ENCODE results near the gene FBXO41. TPM values are rescaled to one million over a fixed set of nuclear protein-coding genes. Genes with fewer than 3 reads are reported as not detected.

The FBXO41 gene
- total and polyA plus RNA-seq, 2 donors = 2.8 to 8.2 TPM

DNA sequence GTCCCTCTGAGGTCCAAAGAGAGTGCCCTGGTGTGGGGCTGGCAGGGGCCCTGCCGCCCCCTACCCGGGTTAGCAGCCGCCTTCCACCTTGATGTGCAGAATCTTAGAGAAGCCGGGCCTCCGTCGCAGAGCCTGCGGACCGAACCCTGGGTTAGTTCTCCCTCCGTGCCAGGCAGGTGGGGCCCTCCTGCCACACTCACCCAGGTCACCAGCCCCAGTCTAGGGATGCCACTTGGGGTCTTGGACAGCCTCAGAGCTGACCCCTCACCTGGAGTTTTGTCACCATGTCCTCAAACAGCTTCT is 25.4 kb downstream of the FBXO41 start:
- WGBS = 97% methylated on average over 9 of the region's 9 CpGs
- no peaks in the 10 kb centered on the region for H3K9me3 ChIP-seq (ENCODE audit: control insufficient read depth in 2 of 2, insufficient read depth in 1 of 2, low read length in 1 of 2)
- no peak overlapping the region for H3K4me3 ChIP-seq (ENCODE audit: low read length in 2 of 2)
- no peak for DNase-seq (ENCODE audit: low read depth in 6 of 9, low spot score in 9 of 9)
- no peaks in the 10 kb centered on the region for H3K4me1 ChIP-seq (ENCODE audit: control insufficient read depth in 2 of 2, insufficient read depth in 2 of 2, low read length in 2 of 2)
- H3K27ac ChIP-seq (ENCODE audit: low read depth in 1 of 2, low read length in 1 of 2) = no peak overlapping the region
- no peaks in the 10 kb centered on the region for H3K27me3 ChIP-seq (ENCODE audit: control insufficient read depth in 2 of 2, insufficient read depth in 1 of 2, low read length in 1 of 2)
- peaks cover 33 to 40% of the 10 kb centered on the region in 2 donors for H3K36me3 ChIP-seq (ENCODE audit: control insufficient read depth in 2 of 2, insufficient read depth in 2 of 2, low read length in 1 of 2)

DNA sequence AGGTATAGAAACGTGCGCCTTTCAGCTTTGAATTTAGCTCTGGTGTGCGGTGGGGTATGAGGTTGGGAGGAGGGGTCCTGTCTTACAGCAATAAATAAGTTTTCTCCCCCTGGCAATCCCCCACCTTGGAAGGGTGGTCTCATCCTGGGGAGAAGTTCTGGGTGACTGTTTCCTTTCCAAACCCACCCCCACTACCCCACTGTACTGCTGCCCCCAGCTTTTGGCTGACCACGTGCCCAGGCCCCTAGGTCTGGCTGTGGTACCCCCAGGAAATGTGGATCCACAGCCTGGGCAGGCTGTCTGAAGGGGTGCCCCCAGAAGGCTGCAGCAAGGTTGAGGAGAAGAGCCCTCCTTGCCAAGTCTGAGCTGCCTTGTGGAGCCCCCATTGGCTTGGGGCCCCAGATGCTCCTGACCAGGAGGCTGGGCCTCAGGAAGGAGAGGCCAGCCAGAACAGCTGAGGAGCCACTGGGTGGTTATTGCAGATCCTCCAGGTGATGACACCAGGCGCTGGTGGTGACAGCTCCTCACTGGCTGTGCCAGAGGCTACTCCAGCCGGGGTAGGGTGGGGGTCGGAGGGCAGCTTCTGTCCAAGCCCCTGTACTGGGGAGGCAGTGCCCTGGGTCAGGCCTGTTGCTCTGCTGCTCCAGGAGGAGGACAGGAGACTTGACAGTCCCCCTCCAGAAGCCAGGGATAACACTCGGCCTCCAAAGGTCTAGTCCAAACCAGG is 25.9 kb downstream of the FBXO41 start:
- Histone ChIP-seq H3K36me3 (ENCODE audit: control insufficient read depth in 2 of 2, insufficient read depth in 2 of 2, low read length in 1 of 2) (peaks cover 38 to 40% of the 10 kb centered on the region in 2 donors), H3K4me3 (ENCODE audit: low read length in 2 of 2) (no peak overlapping the region), H3K27ac (ENCODE audit: low read depth in 1 of 2, low read length in 1 of 2) (no peak overlapping the region), H3K27me3 (ENCODE audit: control insufficient read depth in 2 of 2, insufficient read depth in 1 of 2, low read length in 1 of 2) (no peaks in the 10 kb centered on the region), H3K4me1 (ENCODE audit: control insufficient read depth in 2 of 2, insufficient read depth in 2 of 2, low read length in 2 of 2) (no peaks in the 10 kb centered on the region), H3K9me3 (ENCODE audit: control insufficient read depth in 2 of 2, insufficient read depth in 1 of 2, low read length in 1 of 2) (no peaks in the 10 kb centered on the region)
- DNase-seq (ENCODE audit: low read depth in 6 of 9, low spot score in 9 of 9) = no peak
- 97% methylated on average over 8 of the region's 8 CpGs for WGBS

DNA sequence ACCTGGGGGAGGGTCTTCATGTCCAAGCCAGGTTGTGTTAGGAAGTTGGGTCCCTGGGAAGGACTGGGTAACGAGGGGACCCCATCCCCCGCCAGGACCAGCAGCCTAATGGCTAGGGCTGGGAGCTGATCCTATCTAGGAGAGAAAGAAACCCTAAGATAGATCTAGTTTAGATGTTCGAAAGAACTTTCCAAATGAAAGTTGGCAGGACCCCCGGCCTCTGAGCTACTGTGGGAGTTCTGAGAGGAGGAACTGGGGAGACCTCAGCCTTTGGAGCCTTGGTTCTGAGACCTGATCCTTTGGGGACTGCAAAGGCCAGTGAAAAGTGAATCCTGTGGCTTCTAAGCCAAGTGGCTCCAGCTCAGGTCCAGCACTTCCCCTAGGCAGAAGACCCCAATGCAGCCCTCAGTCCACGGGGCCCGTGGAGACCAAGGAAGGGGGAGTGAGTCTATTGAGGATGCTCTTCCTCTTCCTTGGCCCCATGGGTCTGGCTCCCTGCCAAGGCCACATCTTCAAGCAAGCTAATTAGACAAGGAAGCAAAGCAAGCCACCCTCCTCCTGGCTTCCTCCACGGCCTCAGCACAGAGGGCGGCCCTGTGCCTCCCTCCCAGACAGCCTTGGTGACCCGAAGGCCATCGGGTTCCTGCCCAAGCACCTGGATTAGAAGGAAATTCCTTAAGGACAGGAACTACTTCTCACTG is 26.7 kb downstream of the FBXO41 start:
- no peaks in the 10 kb centered on the region for H3K9me3 ChIP-seq (ENCODE audit: control insufficient read depth in 2 of 2, insufficient read depth in 1 of 2, low read length in 1 of 2)
- no peak overlapping the region for H3K27ac ChIP-seq (ENCODE audit: low read depth in 1 of 2, low read length in 1 of 2)
- H3K36me3 ChIP-seq (ENCODE audit: control insufficient read depth in 2 of 2, insufficient read depth in 2 of 2, low read length in 1 of 2) = peaks cover 46 to 48% of the 10 kb centered on the region in 2 donors
- no peaks in the 10 kb centered on the region for H3K27me3 ChIP-seq (ENCODE audit: control insufficient read depth in 2 of 2, insufficient read depth in 1 of 2, low read length in 1 of 2)
- H3K4me1 ChIP-seq (ENCODE audit: control insufficient read depth in 2 of 2, insufficient read depth in 2 of 2, low read length in 2 of 2) = no peaks in the 10 kb centered on the region
- WGBS = 79% methylated on average over 10 of the region's 10 CpGs
- DNase-seq (ENCODE audit: low read depth in 6 of 9, low spot score in 9 of 9) = no peak
- H3K4me3 ChIP-seq (ENCODE audit: low read length in 2 of 2) = no peak overlapping the region

DNA sequence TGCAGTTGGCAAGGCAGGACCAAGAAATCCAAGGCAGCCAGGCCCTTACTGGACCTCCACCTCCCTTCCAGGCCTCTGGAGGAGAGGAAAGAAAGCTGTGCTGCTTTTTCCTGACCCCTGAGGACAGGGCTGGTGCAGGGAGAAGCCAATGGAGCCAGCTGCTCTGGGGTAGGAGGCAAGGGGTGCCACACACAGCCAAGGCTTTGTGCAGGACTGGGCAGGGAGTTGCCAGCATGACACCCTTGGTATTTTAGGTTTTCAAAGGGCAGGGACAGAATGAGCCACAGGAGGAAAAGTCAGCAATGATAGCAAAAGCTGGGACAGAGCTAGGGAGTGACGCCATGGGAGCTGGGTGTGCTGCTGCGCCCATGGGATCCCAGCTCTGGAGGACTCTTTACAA is 27.3 kb downstream of the FBXO41 start:
- Histone ChIP-seq H3K27ac (ENCODE audit: low read depth in 1 of 2, low read length in 1 of 2) (no peak overlapping the region), H3K27me3 (ENCODE audit: control insufficient read depth in 2 of 2, insufficient read depth in 1 of 2, low read length in 1 of 2) (no peaks in the 10 kb centered on the region), H3K36me3 (ENCODE audit: control insufficient read depth in 2 of 2, insufficient read depth in 2 of 2, low read length in 1 of 2) (peaks cover 51 to 53% of the 10 kb centered on the region in 2 donors), H3K4me3 (ENCODE audit: low read length in 2 of 2) (no peak overlapping the region), H3K9me3 (ENCODE audit: control insufficient read depth in 2 of 2, insufficient read depth in 1 of 2, low read length in 1 of 2) (no peaks in the 10 kb centered on the region), H3K4me1 (ENCODE audit: control insufficient read depth in 2 of 2, insufficient read depth in 2 of 2, low read length in 2 of 2) (no peaks in the 10 kb centered on the region)
- DNase-seq (ENCODE audit: low read depth in 6 of 9, low spot score in 9 of 9) = no peak
- 97% methylated on average over 2 of the region's 2 CpGs for WGBS

DNA sequence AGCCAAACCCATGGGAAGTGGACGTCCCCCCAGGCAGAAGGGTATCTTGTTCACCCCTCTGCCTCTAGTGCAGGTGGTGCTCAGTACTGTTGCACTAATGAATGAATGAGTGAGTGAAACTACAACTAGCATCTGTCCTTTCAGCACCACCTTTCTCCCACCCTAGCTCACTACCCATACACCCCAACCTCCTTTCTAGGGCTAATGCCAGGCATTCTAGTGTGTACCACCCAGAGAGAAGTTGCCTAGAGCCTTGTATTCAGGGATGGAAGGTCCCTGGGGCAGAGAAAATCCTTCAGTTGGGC is 27.7 kb downstream of the FBXO41 start:
- Histone ChIP-seq H3K9me3 (ENCODE audit: control insufficient read depth in 2 of 2, insufficient read depth in 1 of 2, low read length in 1 of 2) (no peaks in the 10 kb centered on the region), H3K36me3 (ENCODE audit: control insufficient read depth in 2 of 2, insufficient read depth in 2 of 2, low read length in 1 of 2) (peaks cover 56 to 58% of the 10 kb centered on the region in 2 donors), H3K4me3 (ENCODE audit: low read length in 2 of 2) (no peak overlapping the region), H3K27ac (ENCODE audit: low read depth in 1 of 2, low read length in 1 of 2) (no peak overlapping the region), H3K27me3 (ENCODE audit: control insufficient read depth in 2 of 2, insufficient read depth in 1 of 2, low read length in 1 of 2) (no peaks in the 10 kb centered on the region), H3K4me1 (ENCODE audit: control insufficient read depth in 2 of 2, insufficient read depth in 2 of 2, low read length in 2 of 2) (no peaks in the 10 kb centered on the region)
- WGBS = 98% methylated on average over 1 of the region's 1 CpG
- no peak for DNase-seq (ENCODE audit: low read depth in 6 of 9, low spot score in 9 of 9)

DNA sequence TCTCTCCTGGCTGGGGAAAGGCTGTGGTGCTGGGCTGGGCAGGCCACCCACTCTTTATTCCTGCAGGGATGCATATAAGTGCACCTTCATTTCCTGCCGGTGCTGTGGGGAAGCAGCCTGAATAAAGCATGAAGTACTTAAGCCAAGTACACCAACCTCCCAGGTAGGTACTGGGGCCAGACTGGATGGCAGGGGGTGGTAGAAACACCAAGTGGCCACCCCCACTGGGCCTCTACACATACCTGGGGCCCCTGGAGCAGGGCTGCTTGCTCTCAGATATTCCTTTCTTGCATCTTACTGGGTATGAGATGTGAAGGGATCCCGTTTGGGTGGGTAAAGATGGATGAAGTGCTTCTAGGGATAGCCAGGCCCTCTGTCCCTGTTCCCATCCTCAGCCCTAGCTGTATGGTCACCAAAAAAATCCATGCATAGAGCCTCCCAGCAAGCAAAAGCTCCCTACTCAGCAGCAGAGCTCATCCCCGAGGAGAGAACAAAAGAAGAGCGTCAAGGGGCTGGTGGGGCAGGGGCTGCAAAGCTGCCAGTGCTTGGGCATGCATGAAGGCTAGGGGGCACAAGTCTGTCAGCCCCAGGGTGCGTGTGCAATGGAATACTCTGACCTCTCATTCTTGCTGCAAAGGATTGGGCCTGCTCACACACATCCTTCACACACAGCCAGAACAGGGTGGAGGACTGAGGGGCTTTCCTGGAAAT is 28.2 kb downstream of the FBXO41 start:
- peaks cover 61 to 63% of the 10 kb centered on the region in 2 donors for H3K36me3 ChIP-seq (ENCODE audit: control insufficient read depth in 2 of 2, insufficient read depth in 2 of 2, low read length in 1 of 2)
- H3K9me3 ChIP-seq (ENCODE audit: control insufficient read depth in 2 of 2, insufficient read depth in 1 of 2, low read length in 1 of 2) = no peaks in the 10 kb centered on the region
- H3K4me1 ChIP-seq (ENCODE audit: control insufficient read depth in 2 of 2, insufficient read depth in 2 of 2, low read length in 2 of 2) = no peaks in the 10 kb centered on the region
- no peak overlapping the region for H3K4me3 ChIP-seq (ENCODE audit: low read length in 2 of 2)
- no peaks in the 10 kb centered on the region for H3K27me3 ChIP-seq (ENCODE audit: control insufficient read depth in 2 of 2, insufficient read depth in 1 of 2, low read length in 1 of 2)
- H3K27ac ChIP-seq (ENCODE audit: low read depth in 1 of 2, low read length in 1 of 2) = no peak overlapping the region
- 94% methylated on average over 5 of the region's 5 CpGs for WGBS
- no peak for DNase-seq (ENCODE audit: low read depth in 6 of 9, low spot score in 9 of 9)

DNA sequence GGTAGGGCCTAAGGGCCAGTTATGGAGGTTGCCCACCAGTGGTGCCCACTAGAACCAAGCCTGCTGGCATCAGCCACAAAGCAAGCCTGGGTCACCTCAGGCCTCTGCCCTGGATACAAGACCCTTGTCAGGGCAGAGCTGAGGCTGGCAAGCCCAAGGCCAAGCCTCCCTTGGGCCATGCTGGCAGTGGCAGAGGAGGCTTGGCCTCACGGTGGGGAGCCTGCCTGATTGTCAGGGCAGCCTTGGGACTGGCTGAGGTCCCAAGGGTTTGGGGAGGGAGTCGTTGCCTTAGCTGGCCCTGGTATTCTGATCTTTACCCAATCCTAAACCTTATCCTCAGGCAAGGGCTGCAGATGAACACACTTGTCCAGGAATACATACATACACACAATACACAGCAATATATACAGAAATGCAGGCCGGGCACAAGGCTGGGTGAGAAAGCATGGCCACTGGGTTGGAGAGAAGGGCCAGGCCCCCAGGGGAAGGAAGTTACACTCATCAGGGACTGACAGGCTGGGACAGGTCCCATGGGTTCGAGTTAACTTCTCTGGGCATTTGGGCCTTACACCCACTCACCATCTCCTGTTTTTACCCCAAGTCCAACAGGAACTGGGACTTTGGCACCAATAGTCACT is 29.2 kb downstream of the FBXO41 start:
- Histone ChIP-seq H3K4me3 (ENCODE audit: low read length in 2 of 2) (no peak overlapping the region), H3K27ac (ENCODE audit: low read depth in 1 of 2, low read length in 1 of 2) (no peak overlapping the region), H3K27me3 (ENCODE audit: control insufficient read depth in 2 of 2, insufficient read depth in 1 of 2, low read length in 1 of 2) (no peaks in the 10 kb centered on the region), H3K9me3 (ENCODE audit: control insufficient read depth in 2 of 2, insufficient read depth in 1 of 2, low read length in 1 of 2) (no peaks in the 10 kb centered on the region), H3K4me1 (ENCODE audit: control insufficient read depth in 2 of 2, insufficient read depth in 2 of 2, low read length in 2 of 2) (no peaks in the 10 kb centered on the region), H3K36me3 (ENCODE audit: control insufficient read depth in 2 of 2, insufficient read depth in 2 of 2, low read length in 1 of 2) (peaks cover 67 to 68% of the 10 kb centered on the region in 2 donors)
- WGBS = 94% methylated on average over 4 of the region's 4 CpGs
- DNase-seq (ENCODE audit: low read depth in 6 of 9, low spot score in 9 of 9) = no peak

DNA sequence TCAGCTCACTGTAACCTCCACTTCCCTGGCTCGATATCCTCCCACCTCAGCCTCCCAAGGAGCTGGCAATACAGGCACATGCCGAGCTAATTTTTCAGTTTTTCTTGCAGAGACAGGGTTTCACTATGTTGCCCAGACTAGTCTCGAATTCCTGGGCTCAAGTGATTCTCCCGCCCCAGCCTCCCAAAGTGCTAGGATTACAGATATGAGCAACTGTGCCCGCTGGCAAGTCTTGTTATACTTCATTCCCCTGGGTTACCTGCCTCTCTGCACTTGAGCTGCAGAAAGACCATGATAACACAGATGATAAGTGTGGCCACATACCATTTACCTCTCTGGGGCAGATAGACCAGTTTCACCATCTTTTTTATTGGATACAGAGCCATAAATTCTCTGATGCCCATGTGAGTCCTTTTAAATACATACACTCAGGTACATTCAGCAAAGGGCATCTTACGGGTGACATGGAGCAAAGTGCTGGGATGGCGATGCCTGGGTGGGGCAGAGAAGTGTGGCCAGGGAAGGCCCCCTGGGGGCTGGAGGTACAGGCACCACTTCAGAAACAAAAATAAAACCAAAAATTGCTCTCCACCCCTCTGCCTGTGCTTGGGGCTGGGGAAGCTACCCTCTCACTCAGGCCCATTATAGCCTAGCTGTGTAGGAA is 29.8 kb downstream of the FBXO41 start:
- no peak overlapping the region for H3K27ac ChIP-seq (ENCODE audit: low read depth in 1 of 2, low read length in 1 of 2)
- DNase-seq (ENCODE audit: low read depth in 6 of 9, low spot score in 9 of 9) = no peak
- no peaks in the 10 kb centered on the region for H3K27me3 ChIP-seq (ENCODE audit: control insufficient read depth in 2 of 2, insufficient read depth in 1 of 2, low read length in 1 of 2)
- WGBS = 98% methylated on average over 7 of the region's 7 CpGs
- peaks cover 68 to 72% of the 10 kb centered on the region in 2 donors for H3K36me3 ChIP-seq (ENCODE audit: control insufficient read depth in 2 of 2, insufficient read depth in 2 of 2, low read length in 1 of 2)
- no peak overlapping the region for H3K4me3 ChIP-seq (ENCODE audit: low read length in 2 of 2)
- no peaks in the 10 kb centered on the region for H3K9me3 ChIP-seq (ENCODE audit: control insufficient read depth in 2 of 2, insufficient read depth in 1 of 2, low read length in 1 of 2)
- H3K4me1 ChIP-seq (ENCODE audit: control insufficient read depth in 2 of 2, insufficient read depth in 2 of 2, low read length in 2 of 2) = no peaks in the 10 kb centered on the region

Data from thymus (tissue), 11 donors.